Ovary (tissue), 9 donors: Measurements from ENCODE around the gene DENND2A. TPM values are rescaled to one million over a fixed set of nuclear protein-coding genes. Genes with fewer than 3 reads are reported as not detected.

Experiments
- DNase-seq, 5 donors: peaks; one replicate each; pipeline ENCODE4 v3.0.0-alpha.2; 2019 to 2020
- H3K27ac ChIP-seq, 2 donors: fragments of 200-600 bp; one replicate each; pipeline versions ENCODE4 v1.5.1 to v1.8.0; 2019 to 2022
- H3K27me3 ChIP-seq: fragments of 200-600 bp; one replicate; pipeline ENCODE4 v1.8.0; 2022
- H3K36me3 ChIP-seq: fragments of 200-600 bp; sonication (generic); one replicate; pipeline ENCODE4 v1.5.1; 2019
- H3K4me1 ChIP-seq: one replicate; pipeline ENCODE4 v1.8.1; 2013; ENCODE audit warnings: mild to moderate bottlenecking, moderate library complexity; ENCODE audit not compliant: insufficient read depth
- H3K4me3 ChIP-seq: fragments of 200-600 bp; sonication (generic); one replicate; pipeline ENCODE4 v1.5.1; 2017
- H3K9me3 ChIP-seq, 2 donors: fragments of 200-600 bp in 1 of 2; sonication (generic) in 1 of 2; one replicate each; pipeline versions ENCODE4 v1.5.1 to v1.8.1; 2013 to 2019; ENCODE audit warnings: mild to moderate bottlenecking in 1 of 2, moderate library complexity in 1 of 2
- CTCF ChIP-seq, 3 donors: fragments of 450-650 bp in 2 of 3; fragments of 200-600 bp in 1 of 3; IDR thresholded peaks; one replicate each; pipeline versions ENCODE4 v1.5.1 to v1.8.0; 2016 to 2022; ENCODE audit warnings: antibody characterized with exemption in 3 of 3, mild to moderate bottlenecking in 1 of 3
- EP300 ChIP-seq: sonication (generic); formaldehyde crosslinking; IDR thresholded peaks from one replicate; pipeline ENCODE4 v1.6.1; 2017; ENCODE audit warnings: antibody characterized with exemption
- POLR2A ChIP-seq: fragments of 450-650 bp; IDR thresholded peaks from one replicate; pipeline ENCODE4 v1.6.1; 2017; ENCODE audit warnings: antibody characterized with exemption, mild to moderate bottlenecking, moderate library complexity
- WGBS, 3 donors: extraction: QIAGEN DNeasy Blood & Tissue Kit in 1 of 3; methylation state at CpG; one replicate each; pipeline versions ENCODE4 v1.1.5 to v1.1.7; 2013 to 2017; 5-methylcytosine and 5-hydroxymethylcytosine counted together
- intact Hi-C, 4 donors: fragments of 100-400 bp; cut with DNase I; formaldehyde crosslinking; loops; one replicate each; pipeline versions ENCODE4 v1.11.0 to v1.15.1; 2022 to 2023
- polyA plus RNA-seq, 2 donors: library from polyadenylated mRNA; stranded (reverse); fragments of 200-250 nt in 1 of 2; fragments of 350-450 nt in 1 of 2; fragmentation: Illumina TruSeq in 1 of 2; extraction: RNeasy Lipid Tissue Mini Kit (QIAGEN cat#74804) in 1 of 2; gene quantifications; one replicate each; pipeline ENCODE4 v1.2.3, GENCODE V29; 2013 to 2014
- total RNA-seq, 7 donors: library from RNA; depleted of rRNA in 2 of 7; stranded (reverse); fragments of >200 nt in 2 of 7; fragmentation: NEBNext Ultra II Directional in 3 of 7; extraction: Animal tissue kit (Norgen Biotek cat#: 25700) in 3 of 7; gene quantifications; one replicate each; pipeline versions ENCODE4 v1.1.0 to v1.2.4, GENCODE V29; 2016 to 2023
- donor health status: DM: no; HTN: no; CAD: no; lungs with moderate emphysema.
- donor health status: DM: no; HTN: no; CAD: no.
- donor health status: Bipolar disorder and iron deficiency.
- donor health status: DM: yes; HTN: yes; CAD: no.
- donor health status: DM: no; HTN: no; CAD: no.
- donor health status: DM: yes; HTN: yes; CAD: no.

The DENND2A gene
- total and polyA plus RNA-seq, 9 donors: 9.8 to 61.8 (median 36.1) TPM

DNA sequence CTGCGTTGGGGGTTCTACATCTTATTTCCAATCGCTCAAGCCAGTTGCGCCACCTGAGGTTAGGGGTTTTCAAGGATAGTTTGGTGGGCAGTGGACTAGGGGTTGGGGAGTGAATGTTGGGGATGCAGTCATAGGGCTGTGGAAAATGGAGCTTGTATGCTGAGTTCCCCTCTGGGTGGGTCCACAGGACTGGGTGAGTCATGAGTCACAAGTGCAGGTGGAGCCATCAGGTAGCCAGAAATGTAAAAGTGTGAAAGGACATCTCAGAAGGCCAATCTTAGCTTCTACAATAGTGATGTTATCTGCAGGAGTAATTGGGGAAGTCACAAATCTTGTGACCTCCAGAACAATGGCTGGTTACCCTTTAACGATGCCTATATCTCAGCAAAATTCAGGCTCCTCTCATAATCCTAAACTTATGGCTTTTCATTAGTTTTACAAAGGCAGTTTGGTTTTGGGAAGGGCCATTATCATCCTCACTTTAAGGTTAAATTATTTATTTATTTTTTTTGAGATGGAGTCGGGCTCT, 143.3 kb downstream of the DENND2A start:
- Histone ChIP-seq H3K4me3 (no peak overlapping the region), H3K9me3 (no peaks in the 10 kb centered on the region), H3K36me3 (no peaks in the 10 kb centered on the region), H3K4me1 (no peaks in the 10 kb centered on the region), H3K27ac (no peak overlapping the region), H3K27me3 (no peaks in the 10 kb centered on the region)
- TF ChIP-seq POLR2A: no peak
- TF ChIP-seq CTCF (IDR thresholded peaks at IDR 0.05): no peak
- TF ChIP-seq EP300: no peak
- intact Hi-C loops: no loop called here
- no peak for DNase-seq
- WGBS, 3 donors: 74 to 78% (median 77%) methylated on average over 5 of the region's 5 CpGs

DNA sequence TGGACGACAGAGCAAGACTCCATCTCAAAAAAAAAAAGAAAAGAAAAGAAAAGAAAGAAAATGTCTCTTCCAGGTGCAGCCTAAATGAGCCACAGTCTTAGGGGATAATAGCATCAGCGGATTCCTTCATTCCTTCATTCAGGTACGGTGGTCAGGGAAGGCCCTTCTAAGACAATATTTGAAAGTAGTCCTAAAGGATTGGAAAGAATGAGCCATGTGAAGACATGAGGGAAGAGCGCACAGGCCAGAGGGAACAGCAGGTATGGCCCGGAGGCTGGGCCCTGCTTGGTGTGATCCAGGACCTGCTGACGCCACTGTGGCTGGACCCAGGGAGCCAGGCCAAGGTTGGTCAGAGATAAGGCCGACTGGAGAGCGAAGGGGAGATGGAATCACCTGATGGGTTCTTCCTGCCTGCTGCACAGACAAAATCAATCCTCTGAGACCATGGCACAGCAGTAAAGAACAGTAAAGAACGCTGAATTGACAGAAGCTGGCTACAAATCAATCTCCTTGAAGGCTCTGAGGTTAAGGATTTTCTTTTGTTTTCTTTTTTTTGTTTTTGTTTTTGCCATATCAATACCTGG, 145.0 kb downstream of the DENND2A start:
- H3K9me3 ChIP-seq: no peaks in the 10 kb centered on the region
- intact Hi-C loops: no loop called here
- 86 to 90% (median 87%) methylated on average over 8 to 9 of the region's 9 CpGs for WGBS, 3 donors

DNA sequence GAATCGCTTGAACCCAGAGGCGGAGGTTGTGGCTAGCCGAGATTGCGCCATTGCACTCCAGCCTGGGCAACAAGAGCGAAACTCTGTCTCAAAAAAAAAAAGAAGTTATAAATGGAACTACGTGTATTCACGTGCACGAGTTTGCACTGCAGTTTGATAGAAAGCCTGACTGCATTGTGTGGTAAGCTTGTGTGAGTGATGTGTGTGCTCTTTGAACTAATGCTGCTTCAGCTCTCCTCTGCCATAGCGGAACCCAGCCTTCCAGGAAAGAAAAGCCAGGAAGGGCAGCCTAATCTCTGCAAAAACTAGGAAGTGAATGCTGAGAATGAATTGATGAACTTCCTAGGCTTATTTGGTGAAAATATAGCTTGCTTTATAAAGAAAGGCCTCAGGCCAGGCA, 145.7 kb downstream of the DENND2A start:
- Histone ChIP-seq H3K9me3 (no peaks in the 10 kb centered on the region), H3K36me3 (no peaks in the 10 kb centered on the region), H3K27me3 (no peaks in the 10 kb centered on the region), H3K4me1 (no peaks in the 10 kb centered on the region), H3K27ac (no peak overlapping the region), H3K4me3 (no peak overlapping the region)
- no peak for DNase-seq
- WGBS, 3 donors: 83 to 93% (median 89%) methylated on average over 9 of the region's 9 CpGs
- no peak for TF ChIP-seq EP300
- TF ChIP-seq CTCF (IDR thresholded peaks at IDR 0.05): no peak
- TF ChIP-seq POLR2A: no peak
- intact Hi-C loops: no loop called here

More for the DNA sequence above, 145.0 kb downstream of the DENND2A start:
- Histone ChIP-seq H3K27me3 (no peaks in the 10 kb centered on the region), H3K4me1 (no peaks in the 10 kb centered on the region), H3K36me3 (no peaks in the 10 kb centered on the region), H3K4me3 (no peak overlapping the region), H3K27ac (no peak overlapping the region)
- TF ChIP-seq EP300 (no peak), POLR2A (no peak), CTCF (IDR thresholded peaks at IDR 0.05) (no peak)
- DNase-seq: no peak

GRCh38 chr7:140489026-140489359, 151.6 kb downstream of the DENND2A start:
- no peak for DNase-seq
- intact Hi-C loops: no loop called here
- WGBS, 3 donors: 68 to 73% (median 71%) methylated on average over 2 of the region's 2 CpGs

More at GRCh38 chr7:140489026-140489359, 151.6 kb downstream of the DENND2A start:
- no peaks in the 10 kb centered on the region for H3K4me1 ChIP-seq
- H3K36me3 ChIP-seq: no peaks in the 10 kb centered on the region
- no peaks in the 10 kb centered on the region for H3K9me3 ChIP-seq
- H3K27ac ChIP-seq: no peak overlapping the region
- TF ChIP-seq CTCF (IDR thresholded peaks at IDR 0.05) (no peak), EP300 (no peak), POLR2A (no peak)
- H3K4me3 ChIP-seq: no peak overlapping the region
- no peaks in the 10 kb centered on the region for H3K27me3 ChIP-seq
